NT2/D1 (cell line): ENCODE data around the gene OR2F1.

ENCODE experiments used
- DNase-seq: peaks from one replicate; pipeline ENCODE4 v3.0.0-alpha.2; 2011; ENCODE audit warnings: low read depth, low spot score
- H3K27me3 ChIP-seq: 2 replicates; pipeline ENCODE4 v1.6.0; 2011; ENCODE audit warnings: mild to moderate bottlenecking; ENCODE audit not compliant: insufficient read length, insufficient read depth
- H3K36me3 ChIP-seq: 2 replicates; pipeline ENCODE4 v1.6.1; 2011; ENCODE audit warnings: mild to moderate bottlenecking, low read length, mixed read lengths; ENCODE audit not compliant: insufficient read depth, insufficient read length
- H3K4me1 ChIP-seq: 2 replicates; pipeline ENCODE4 v1.5.1; 2011; ENCODE audit not compliant: insufficient read depth, insufficient read length
- H3K4me3 ChIP-seq: 2 replicates; pipeline ENCODE4 v1.5.1; 2011; ENCODE audit warnings: low read depth; ENCODE audit not compliant: insufficient read length
- H3K9ac ChIP-seq: 2 replicates; pipeline ENCODE4 v1.6.0; 2011; ENCODE audit warnings: low read depth; ENCODE audit not compliant: insufficient read length
- H3K9me3 ChIP-seq: 2 replicates; pipeline ENCODE4 v1.5.1; 2011; ENCODE audit warnings: mild to moderate bottlenecking, low read length; ENCODE audit not compliant: insufficient read depth
- SUZ12 ChIP-seq: IDR thresholded peaks from 2 replicates; pipeline ENCODE4 v1.6.1; 2011; ENCODE audit not compliant: insufficient read length, insufficient read depth; ENCODE audit errors: extremely low read depth
- YY1 ChIP-seq: IDR thresholded peaks from 2 replicates; pipeline ENCODE4 v1.6.1; 2011; ENCODE audit not compliant: insufficient read length, insufficient read depth
- ZNF274 ChIP-seq: IDR thresholded peaks from 2 replicates; pipeline ENCODE4 v1.6.1; 2011; ENCODE audit warnings: mild to moderate bottlenecking, low read depth, low read length

The OR2F1 gene

DNA sequence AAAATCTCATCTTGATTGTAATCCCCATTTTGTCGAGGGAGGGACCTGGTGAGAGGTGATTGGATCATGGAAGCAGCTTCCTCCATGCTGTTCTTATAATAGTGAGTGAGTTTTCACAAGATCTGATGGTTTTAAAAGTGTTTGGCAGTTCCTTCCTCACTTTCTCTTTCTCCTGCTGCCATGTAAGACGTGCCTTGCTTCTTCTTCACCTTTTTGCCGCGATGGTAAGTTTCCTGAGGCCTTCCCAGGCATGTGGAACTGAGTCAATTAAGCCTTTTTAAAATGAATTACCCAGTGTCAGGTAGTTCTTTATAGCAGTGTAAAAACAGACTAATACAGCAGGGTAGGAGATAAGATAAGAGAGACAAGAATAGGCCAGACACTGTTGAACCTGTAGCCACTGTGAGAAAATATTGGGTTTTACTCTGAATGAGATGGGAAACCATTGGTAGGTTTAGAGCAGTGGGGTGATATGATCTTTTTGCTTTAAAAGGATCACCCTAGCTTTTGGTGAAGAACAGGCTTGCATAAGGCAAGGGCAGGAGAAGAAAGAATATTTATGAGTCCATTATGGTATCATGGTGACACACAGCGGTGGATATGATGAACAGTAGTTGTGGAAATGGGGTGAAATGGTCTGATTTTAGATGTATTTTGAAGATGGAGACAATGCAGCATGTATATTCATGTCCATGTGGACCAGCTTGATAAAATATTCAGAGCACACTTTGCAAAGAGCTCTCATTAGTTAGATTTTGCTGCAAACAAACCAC, 57.0 kb downstream of the OR2F1 start:
- no peak for DNase-seq
- Histone ChIP-seq H3K9me3 (peaks cover 10% of the 10 kb centered on the region), H3K9ac (no peak overlapping the region), H3K27me3 (no peaks in the 10 kb centered on the region), H3K4me3 (no peak overlapping the region), H3K4me1 (no peaks in the 10 kb centered on the region), H3K36me3 (no peaks in the 10 kb centered on the region)
- TF ChIP-seq ZNF274 (no peak), SUZ12 (no peak), YY1 (no peak)
